HEK293 (cell line): Measurements from ENCODE around the gene WNT5B.

Experiments
- CTCF ChIA-PET: fragments of 350-600 bp; formaldehyde crosslinking; extraction: SDS; loops from one replicate; lab custom pipeline; 2021; ENCODE audit warnings: antibody characterized with exemption; lab: Yijun Ruan, JAX
- POLR2A ChIA-PET: fragments of 300-600 bp; formaldehyde crosslinking; extraction: SDS; loops from one replicate; lab custom pipeline; 2020; ENCODE audit warnings: antibody characterized with exemption, inconsistent platforms; lab: Yijun Ruan, JAX
- H3K27ac ChIP-seq: fragments of 200-500 bp; sonication (Bioruptor generic); 2 replicates; pipeline ENCODE4 v1.5.1; 2014; ENCODE audit warnings: low read depth, low read length, control low read depth, inconsistent platforms; ENCODE audit errors: extremely low read depth
- H3K36me3 ChIP-seq, 2 experiments: fragments of 200-500 bp in 1 of 2; sonication (Bioruptor generic) in 1 of 2; 1 replicate in 1 of 2; 2 replicates in 1 of 2; pipeline ENCODE4 v1.5.1; 2014 to 2017; ENCODE audit warnings: inconsistent platforms in 2 of 2, low read length in 2 of 2; ENCODE audit not compliant: control insufficient read depth in 2 of 2, insufficient read depth in 1 of 2
- H3K4me1 ChIP-seq: fragments of 200-500 bp; sonication (Bioruptor generic); 2 replicates; pipeline ENCODE4 v1.5.1; 2014; ENCODE audit warnings: mild to moderate bottlenecking, low read length, inconsistent platforms; ENCODE audit not compliant: control insufficient read depth, insufficient read depth
- H3K4me3 ChIP-seq: 2 replicates; pipeline ENCODE4 v1.5.1; 2011; ENCODE audit warnings: low read depth, mild to moderate bottlenecking, control low read depth, low read length, moderate library complexity
- H3K9me3 ChIP-seq: fragments of 200-500 bp; sonication (Bioruptor generic); 2 replicates; pipeline ENCODE4 v1.5.1; 2014; ENCODE audit warnings: low read depth, low read length, inconsistent platforms; ENCODE audit not compliant: control insufficient read depth, insufficient read depth
- GLI2 ChIP-seq: fragments of 450-650 bp; formaldehyde crosslinking; IDR thresholded peaks from 2 replicates; pipeline ENCODE4; 2017; ENCODE audit warnings: missing biosample characterization, missing genetic modification characterization, low read depth, borderline replicate concordance
- KLF10 ChIP-seq: fragments of 450-650 bp; IDR thresholded peaks from 2 replicates; pipeline ENCODE4 v1.5.1; 2018; ENCODE audit warnings: missing biosample characterization, mild to moderate bottlenecking, missing genetic modification characterization
- OVOL3 ChIP-seq: fragments of 450-650 bp; formaldehyde crosslinking; IDR thresholded peaks from 2 replicates; pipeline ENCODE4 v1.5.1; 2016; ENCODE audit warnings: missing biosample characterization, missing genetic modification characterization
- SETDB1 ChIP-seq: IDR thresholded peaks from one replicate; pipeline ENCODE4 v1.6.1; 2017; ENCODE audit warnings: mild to moderate bottlenecking, low read length, moderate library complexity, mixed read lengths; ENCODE audit not compliant: insufficient read length
- SP3 ChIP-seq: fragments of 450-650 bp; formaldehyde crosslinking; IDR thresholded peaks from 2 replicates; pipeline ENCODE4 v1.5.1; 2016; ENCODE audit warnings: missing biosample characterization, missing genetic modification characterization
- ZBTB21 ChIP-seq: fragments of 450-650 bp; formaldehyde crosslinking; IDR thresholded peaks from 2 replicates; pipeline ENCODE4 v1.5.1; 2017; ENCODE audit warnings: missing biosample characterization, missing genetic modification characterization
- ZBTB48 ChIP-seq: fragments of 450-650 bp; formaldehyde crosslinking; IDR thresholded peaks from 2 replicates; pipeline ENCODE4 v1.5.1; 2016; ENCODE audit warnings: missing biosample characterization, missing genetic modification characterization
- ZNF16 ChIP-seq: fragments of 450-650 bp; formaldehyde crosslinking; IDR thresholded peaks from 2 replicates; pipeline ENCODE4 v1.5.1; 2016; ENCODE audit warnings: low read depth, missing biosample characterization, missing genetic modification characterization
- ZNF175 ChIP-seq: fragments of 450-650 bp; formaldehyde crosslinking; IDR thresholded peaks from 2 replicates; pipeline ENCODE4 v1.5.1; 2016; ENCODE audit warnings: missing biosample characterization, missing genetic modification characterization
- ZNF23 ChIP-seq: fragments of 450-650 bp; formaldehyde crosslinking; IDR thresholded peaks from 2 replicates; pipeline ENCODE4 v1.5.1; 2016; ENCODE audit warnings: missing biosample characterization, missing genetic modification characterization, borderline replicate concordance
- ZNF24 ChIP-seq: fragments of 450-650 bp; formaldehyde crosslinking; IDR thresholded peaks from 2 replicates; pipeline ENCODE4 v1.5.1; 2016; ENCODE audit warnings: missing biosample characterization, missing genetic modification characterization
- ZNF404 ChIP-seq: fragments of 450-650 bp; formaldehyde crosslinking; IDR thresholded peaks from 2 replicates; pipeline ENCODE4 v1.5.1; 2017; ENCODE audit warnings: missing biosample characterization, missing genetic modification characterization
- ZNF585B ChIP-seq: fragments of 450-650 bp; formaldehyde crosslinking; IDR thresholded peaks from 2 replicates; pipeline ENCODE4 v1.5.1; 2016; ENCODE audit warnings: missing biosample characterization, missing genetic modification characterization
- ZNF596 ChIP-seq: fragments of 450-650 bp; IDR thresholded peaks from 2 replicates; pipeline ENCODE4 v1.5.0; 2018; ENCODE audit warnings: missing biosample characterization, mild to moderate bottlenecking, missing genetic modification characterization, moderate library complexity
- ZNF600 ChIP-seq: fragments of 450-650 bp; formaldehyde crosslinking; IDR thresholded peaks from 2 replicates; pipeline ENCODE4 v1.5.1; 2016; ENCODE audit warnings: missing biosample characterization, missing genetic modification characterization
- ZNF654 ChIP-seq: fragments of 450-650 bp; formaldehyde crosslinking; IDR thresholded peaks from 2 replicates; pipeline ENCODE4 v1.5.1; 2016; ENCODE audit warnings: low read depth, missing biosample characterization, missing genetic modification characterization
- ZNF660 ChIP-seq: fragments of 450-650 bp; IDR thresholded peaks from 2 replicates; pipeline ENCODE4 v1.5.1; 2018; ENCODE audit warnings: missing biosample characterization, mild to moderate bottlenecking, missing genetic modification characterization
- ZNF768 ChIP-seq: fragments of 450-650 bp; formaldehyde crosslinking; IDR thresholded peaks from 2 replicates; pipeline ENCODE4 v1.5.1; 2018; ENCODE audit warnings: missing biosample characterization, mild to moderate bottlenecking, missing genetic modification characterization
- ZSCAN30 ChIP-seq: fragments of 450-650 bp; IDR thresholded peaks from 2 replicates; pipeline ENCODE4 v1.5.1; 2018; ENCODE audit warnings: missing biosample characterization, mild to moderate bottlenecking, missing genetic modification characterization, moderate library complexity
- TF ChIP-seq, protein P1 (sequence below): fragments of 450-650 bp; formaldehyde crosslinking; IDR thresholded peaks from 2 replicates; pipeline ENCODE4 v1.5.1; 2017; ENCODE audit warnings: missing biosample characterization, missing genetic modification characterization
- TF ChIP-seq, protein P2 (sequence below): fragments of 450-650 bp; formaldehyde crosslinking; IDR thresholded peaks from 2 replicates; pipeline ENCODE4 v1.5.1; 2016; ENCODE audit warnings: missing biosample characterization, missing genetic modification characterization
- TF ChIP-seq, protein P3 (sequence below): fragments of 450-650 bp; formaldehyde crosslinking; IDR thresholded peaks from 2 replicates; pipeline ENCODE4 v1.5.1; 2016; ENCODE audit warnings: missing biosample characterization, missing genetic modification characterization

WNT5B gene

DNA sequence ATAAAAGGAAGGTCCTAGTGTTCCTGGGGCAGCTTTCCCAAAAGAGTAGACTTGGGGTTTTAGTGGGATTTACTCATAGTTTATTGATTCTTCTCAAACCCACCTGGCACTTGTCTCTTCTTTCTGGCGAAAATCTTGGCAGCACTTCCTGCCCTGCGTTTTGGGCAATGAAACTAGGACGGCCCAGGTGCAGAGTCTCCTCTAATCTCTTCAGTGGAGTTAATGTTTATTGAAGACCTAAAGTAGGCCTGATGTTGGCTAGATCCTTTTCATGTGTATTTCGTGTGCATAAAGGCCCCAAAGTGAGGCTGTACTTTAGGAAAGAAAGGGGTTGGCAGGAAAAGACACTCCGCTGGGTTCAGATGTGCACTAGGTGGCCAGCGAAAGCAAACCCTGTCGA, 5.1 kb downstream of the WNT5B start:
- Histone ChIP-seq H3K27ac (no peak overlapping the region), H3K36me3 (peaks cover 0 to 13% of the 10 kb centered on the region in 2 experiments; a peak in 2 of 3 replicates), H3K4me3 (no peak overlapping the region), H3K4me1 (peaks cover under 1% of the 10 kb centered on the region; the same call in 1 of the 2 replicates), H3K9me3 (no peaks in the 10 kb centered on the region)
- no peak for TF ChIP-seq ZNF24
- TF ChIP-seq SETDB1 = no peak
- TF ChIP-seq, protein P1, sequence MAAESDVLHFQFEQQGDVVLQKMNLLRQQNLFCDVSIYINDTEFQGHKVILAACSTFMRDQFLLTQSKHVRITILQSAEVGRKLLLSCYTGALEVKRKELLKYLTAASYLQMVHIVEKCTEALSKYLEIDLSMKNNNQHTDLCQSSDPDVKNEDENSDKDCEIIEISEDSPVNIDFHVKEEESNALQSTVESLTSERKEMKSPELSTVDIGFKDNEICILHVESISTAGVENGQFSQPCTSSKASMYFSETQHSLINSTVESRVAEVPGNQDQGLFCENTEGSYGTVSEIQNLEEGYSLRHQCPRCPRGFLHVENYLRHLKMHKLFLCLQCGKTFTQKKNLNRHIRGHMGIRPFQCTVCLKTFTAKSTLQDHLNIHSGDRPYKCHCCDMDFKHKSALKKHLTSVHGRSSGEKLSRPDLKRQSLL (tag by site-specific recombination) = no peak
- TF ChIP-seq ZNF16 = no peak
- TF ChIP-seq GLI2 (tag by site-specific recombination) = no peak
- no peak for TF ChIP-seq ZNF585B
- TF ChIP-seq ZBTB48 (tag by site-specific recombination) = no peak
- ChIA-PET CTCF (interaction anchor here (0.5 to 3.1 kb wide), 23 partner anchors 10 to 1059 kb away, joined by 3 to 40 read pairs (median 4); no protein-coding TSS in a partner anchor), POLR2A (interaction anchor here (1.3 kb wide), 1 partner anchor 56 kb away, joined by 4 read pairs; the partner anchor contains the start of gene ADIPOR2)

DNA sequence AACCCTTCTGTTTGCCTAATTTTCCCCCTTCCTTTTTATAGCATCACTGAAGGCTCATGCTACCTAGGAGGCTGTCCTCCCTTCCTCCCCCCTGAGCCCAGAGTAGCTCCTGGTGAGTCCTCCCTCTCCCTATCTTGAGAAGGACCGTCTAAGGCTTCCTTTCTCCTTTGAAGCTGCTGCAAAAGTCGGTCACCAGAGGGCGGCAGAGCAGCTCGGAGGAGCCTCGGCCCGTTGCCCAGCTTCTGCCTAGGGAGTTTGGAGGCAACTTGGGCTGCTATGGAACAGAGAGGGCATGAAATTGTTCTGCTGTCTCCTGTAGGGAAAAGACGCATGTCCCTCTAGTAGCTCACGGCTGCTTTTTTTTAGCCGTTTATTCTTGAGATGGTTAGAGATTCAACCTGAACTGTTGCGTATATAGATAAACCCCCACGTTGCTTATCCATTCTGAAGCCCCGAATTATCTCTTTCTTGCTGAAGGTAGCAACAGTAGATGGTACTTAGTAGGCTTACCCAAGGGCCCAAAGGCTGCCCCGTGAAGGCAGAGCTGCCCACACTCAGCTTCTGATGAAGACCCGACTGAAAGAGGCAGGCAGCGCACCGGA, 5.7 kb downstream of the WNT5B start:
- H3K4me3 ChIP-seq = no peak overlapping the region
- no peak overlapping the region for H3K27ac ChIP-seq
- TF ChIP-seq SP3 (tag by site-specific recombination) (no peak), ZNF654 (tag by site-specific recombination) (peak; percentile 77), ZNF600 (tag by site-specific recombination) (peak; percentile 89), ZNF404 (tag by site-specific recombination) (no peak), ZNF596 (tag by site-specific recombination) (no peak), OVOL3 (no peak), ZNF175 (tag by site-specific recombination) (no peak), ZNF660 (tag by site-specific recombination) (peak; percentile 52; the same call in 1 of the 2 replicates), ZSCAN30 (tag by site-specific recombination) (peak; percentile 34; the same call in 1 of the 2 replicates), ZNF768 (peak; percentile 47; the same call in 1 of the 2 replicates), ZBTB21 (no peak), ZNF23 (tag by site-specific recombination) (no peak), KLF10 (no peak)
- TF ChIP-seq, protein P2, sequence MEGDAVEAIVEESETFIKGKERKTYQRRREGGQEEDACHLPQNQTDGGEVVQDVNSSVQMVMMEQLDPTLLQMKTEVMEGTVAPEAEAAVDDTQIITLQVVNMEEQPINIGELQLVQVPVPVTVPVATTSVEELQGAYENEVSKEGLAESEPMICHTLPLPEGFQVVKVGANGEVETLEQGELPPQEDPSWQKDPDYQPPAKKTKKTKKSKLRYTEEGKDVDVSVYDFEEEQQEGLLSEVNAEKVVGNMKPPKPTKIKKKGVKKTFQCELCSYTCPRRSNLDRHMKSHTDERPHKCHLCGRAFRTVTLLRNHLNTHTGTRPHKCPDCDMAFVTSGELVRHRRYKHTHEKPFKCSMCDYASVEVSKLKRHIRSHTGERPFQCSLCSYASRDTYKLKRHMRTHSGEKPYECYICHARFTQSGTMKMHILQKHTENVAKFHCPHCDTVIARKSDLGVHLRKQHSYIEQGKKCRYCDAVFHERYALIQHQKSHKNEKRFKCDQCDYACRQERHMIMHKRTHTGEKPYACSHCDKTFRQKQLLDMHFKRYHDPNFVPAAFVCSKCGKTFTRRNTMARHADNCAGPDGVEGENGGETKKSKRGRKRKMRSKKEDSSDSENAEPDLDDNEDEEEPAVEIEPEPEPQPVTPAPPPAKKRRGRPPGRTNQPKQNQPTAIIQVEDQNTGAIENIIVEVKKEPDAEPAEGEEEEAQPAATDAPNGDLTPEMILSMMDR = peak; percentile 56
- TF ChIP-seq, protein P3, sequence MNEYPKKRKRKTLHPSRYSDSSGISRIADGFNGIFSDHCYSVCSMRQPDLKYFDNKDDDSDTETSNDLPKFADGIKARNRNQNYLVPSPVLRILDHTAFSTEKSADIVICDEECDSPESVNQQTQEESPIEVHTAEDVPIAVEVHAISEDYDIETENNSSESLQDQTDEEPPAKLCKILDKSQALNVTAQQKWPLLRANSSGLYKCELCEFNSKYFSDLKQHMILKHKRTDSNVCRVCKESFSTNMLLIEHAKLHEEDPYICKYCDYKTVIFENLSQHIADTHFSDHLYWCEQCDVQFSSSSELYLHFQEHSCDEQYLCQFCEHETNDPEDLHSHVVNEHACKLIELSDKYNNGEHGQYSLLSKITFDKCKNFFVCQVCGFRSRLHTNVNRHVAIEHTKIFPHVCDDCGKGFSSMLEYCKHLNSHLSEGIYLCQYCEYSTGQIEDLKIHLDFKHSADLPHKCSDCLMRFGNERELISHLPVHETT (tag by site-specific recombination) = no peak
- CTCF ChIA-PET = interaction anchor here (0.5 to 3.1 kb wide), 35 partner anchors 8 to 1060 kb away, joined by 3 to 40 read pairs (median 4); no protein-coding TSS in a partner anchor
- peaks cover 0 to 16% of the 10 kb centered on the region in 2 experiments; a peak in 2 of 3 replicates for H3K36me3 ChIP-seq
- POLR2A ChIA-PET = interaction anchor here (1.2 to 1.3 kb wide), 2 partner anchors 42 to 56 kb away, joined by 4 read pairs; partner anchors contain the start of gene ADIPOR2
- H3K4me1 ChIP-seq = no peaks in the 10 kb centered on the region; the same call in 1 of the 2 replicates
- H3K9me3 ChIP-seq = no peaks in the 10 kb centered on the region
